Esophagus muscularis mucosa (tissue), 4 donors: Measurements from ENCODE around the gene DYNC1LI2.

Source experiments
- EP300 ChIP-seq: sonication (generic); formaldehyde crosslinking; IDR thresholded peaks from one replicate; pipeline ENCODE4 v1.6.1; 2017; ENCODE audit warnings: antibody characterized with exemption
- POLR2A ChIP-seq: fragments of 450-650 bp; IDR thresholded peaks from one replicate; pipeline ENCODE4 v1.6.1; 2017; ENCODE audit warnings: antibody characterized with exemption, moderate library complexity, mild to moderate bottlenecking, low read depth
- POLR2AphosphoS5 ChIP-seq, 2 donors: sonication (generic); formaldehyde crosslinking; IDR thresholded peaks; one replicate each; pipeline ENCODE4 v1.6.1; 2017; ENCODE audit warnings: antibody characterized with exemption in 2 of 2
- TF ChIP-seq, protein P1 (sequence below), 3 experiments: fragments of 200-600 bp in 2 of 3; fragments of 450-650 bp in 1 of 3; sonication (generic) in 2 of 3; IDR thresholded peaks; one replicate each; pipeline ENCODE4 v1.5.1; 2017 to 2019; ENCODE audit warnings: antibody characterized with exemption in 3 of 3, mild to moderate bottlenecking in 2 of 3, moderate library complexity in 1 of 3

GRCh38 chr16:66689282-66689681 lies 62.1 kb downstream of the DYNC1LI2 start:
- TF ChIP-seq, protein P1, sequence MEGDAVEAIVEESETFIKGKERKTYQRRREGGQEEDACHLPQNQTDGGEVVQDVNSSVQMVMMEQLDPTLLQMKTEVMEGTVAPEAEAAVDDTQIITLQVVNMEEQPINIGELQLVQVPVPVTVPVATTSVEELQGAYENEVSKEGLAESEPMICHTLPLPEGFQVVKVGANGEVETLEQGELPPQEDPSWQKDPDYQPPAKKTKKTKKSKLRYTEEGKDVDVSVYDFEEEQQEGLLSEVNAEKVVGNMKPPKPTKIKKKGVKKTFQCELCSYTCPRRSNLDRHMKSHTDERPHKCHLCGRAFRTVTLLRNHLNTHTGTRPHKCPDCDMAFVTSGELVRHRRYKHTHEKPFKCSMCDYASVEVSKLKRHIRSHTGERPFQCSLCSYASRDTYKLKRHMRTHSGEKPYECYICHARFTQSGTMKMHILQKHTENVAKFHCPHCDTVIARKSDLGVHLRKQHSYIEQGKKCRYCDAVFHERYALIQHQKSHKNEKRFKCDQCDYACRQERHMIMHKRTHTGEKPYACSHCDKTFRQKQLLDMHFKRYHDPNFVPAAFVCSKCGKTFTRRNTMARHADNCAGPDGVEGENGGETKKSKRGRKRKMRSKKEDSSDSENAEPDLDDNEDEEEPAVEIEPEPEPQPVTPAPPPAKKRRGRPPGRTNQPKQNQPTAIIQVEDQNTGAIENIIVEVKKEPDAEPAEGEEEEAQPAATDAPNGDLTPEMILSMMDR (IDR thresholded peaks at IDR 0.05) = no peak
- TF ChIP-seq EP300 (no peak), POLR2A (no peak), POLR2AphosphoS5 (IDR thresholded peaks at IDR 0.05) (no peak)
